HEK293T (cell line): Measurements from ENCODE around the gene GATAD2A.
A peak's percentile ranks its signal among the peaks of the same experiment; 100 is the strongest.
"Not testable (repeated sequence)": the region's sequence is repeated elsewhere in the genome, so short reads cannot be mapped to it uniquely, and the experiment has no call there.

ENCODE experiments used
- CTCF ChIA-PET: fragments of 350-600 bp; formaldehyde crosslinking; extraction: SDS; loops from one replicate; lab custom pipeline; 2021; ENCODE audit warnings: antibody characterized with exemption, inconsistent platforms; lab: Yijun Ruan, JAX
- POLR2A ChIA-PET: fragments of 350-600 bp; formaldehyde crosslinking; extraction: SDS; loops from one replicate; lab custom pipeline; 2020; ENCODE audit warnings: antibody characterized with exemption, inconsistent platforms; lab: Yijun Ruan, JAX
- DNase-seq: peaks from one replicate; pipeline ENCODE4 v3.0.0; 2012; ENCODE audit warnings: mixed read lengths; ENCODE audit errors: extremely low spot score
- ARNT ChIP-seq: fragments of 450-650 bp; IDR thresholded peaks from 2 replicates; pipeline ENCODE4 v1.6.1; 2017; ENCODE audit warnings: mild to moderate bottlenecking
- BHLHE40 ChIP-seq: fragments of 450-650 bp; IDR thresholded peaks from 2 replicates; pipeline ENCODE4 v1.6.1; 2016; ENCODE audit warnings: mild to moderate bottlenecking, moderate library complexity, borderline replicate concordance
- CTBP1 ChIP-seq: fragments of 450-650 bp; IDR thresholded peaks from 2 replicates; pipeline ENCODE4 v1.6.1; 2016; ENCODE audit warnings: borderline replicate concordance
- ELF4 ChIP-seq: fragments of 450-650 bp; IDR thresholded peaks from 2 replicates; pipeline ENCODE4 v1.6.1; 2017; ENCODE audit warnings: antibody characterized with exemption
- FOXA1 ChIP-seq: fragments of 450-650 bp; IDR thresholded peaks from 2 replicates; pipeline ENCODE4 v1.6.1; 2016; ENCODE audit warnings: mild to moderate bottlenecking
- FOXK2 ChIP-seq: fragments of 450-650 bp; IDR thresholded peaks from 2 replicates; pipeline ENCODE4 v1.6.1; 2016; ENCODE audit warnings: mild to moderate bottlenecking
- FOXM1 ChIP-seq: fragments of 450-650 bp; IDR thresholded peaks from 2 replicates; pipeline ENCODE4 v1.6.1; 2017; ENCODE audit warnings: mild to moderate bottlenecking, borderline replicate concordance
- HDGF ChIP-seq: fragments of 450-650 bp; IDR thresholded peaks from 2 replicates; pipeline ENCODE4 v1.6.1; 2017; ENCODE audit warnings: antibody characterized with exemption, borderline replicate concordance
- L3MBTL2 ChIP-seq: fragments of 450-650 bp; conservative IDR thresholded peaks from 2 replicates; pipeline ENCODE4 v1.6.1; 2016; ENCODE audit warnings: mild to moderate bottlenecking
- LEF1 ChIP-seq: fragments of 450-650 bp; IDR thresholded peaks from 2 replicates; pipeline ENCODE4 v1.6.1; 2017; ENCODE audit warnings: mild to moderate bottlenecking, borderline replicate concordance
- NFRKB ChIP-seq: fragments of 450-650 bp; IDR thresholded peaks from 2 replicates; pipeline ENCODE4 v1.6.1; 2016; ENCODE audit warnings: mild to moderate bottlenecking, moderate library complexity
- PKNOX1 ChIP-seq: fragments of 450-650 bp; IDR thresholded peaks from 2 replicates; pipeline ENCODE4 v1.6.1; 2016
- SP1 ChIP-seq: fragments of 450-650 bp; IDR thresholded peaks from 2 replicates; pipeline ENCODE4 v1.6.1; 2017
- SUZ12 ChIP-seq: fragments of 450-650 bp; IDR thresholded peaks from 2 replicates; pipeline ENCODE4 v1.6.1; 2016; ENCODE audit warnings: mild to moderate bottlenecking
- TARDBP ChIP-seq: fragments of 450-650 bp; IDR thresholded peaks from 2 replicates; pipeline ENCODE4 v1.6.1; 2016
- ZNF384 ChIP-seq: fragments of 450-650 bp; IDR thresholded peaks from 2 replicates; pipeline ENCODE4 v1.6.1; 2016

GATAD2A gene

GRCh38 chr19:19366434-19367396 is 38.8 kb upstream of the GATAD2A start:
- ChIA-PET CTCF (interaction anchor here (0.7 to 1.9 kb wide), 5 partner anchors 8 to 153 kb away, joined by 3 to 9 read pairs (median 5); no protein-coding TSS in a partner anchor), POLR2A (interaction anchor here (0.6 to 4.4 kb wide), 3 partner anchors 16 to 39 kb away, joined by 3 to 21 read pairs (median 3); partner anchors contain the start of gene GATAD2A)
- DNase-seq = peak; percentile 80
- TF ChIP-seq CTBP1 (peak; percentile 21; the same call in 1 of the 2 replicates), PKNOX1 (no peak), FOXA1 (no peak), ELF4 (peak; percentile 55; the same call in 1 of the 2 replicates), BHLHE40 (no peak), HDGF (no peak), FOXK2 (no peak), LEF1 (no peak), ZNF384 (no peak)

- no peak for DNase-seq
- no peak for TF ChIP-seq SUZ12
- TF ChIP-seq NFRKB = no peak
- TF ChIP-seq HDGF = no peak
- no peak for TF ChIP-seq PKNOX1
- no peak for TF ChIP-seq FOXA1
- no peak for TF ChIP-seq SP1
- TF ChIP-seq BHLHE40 = no peak
- no peak for TF ChIP-seq LEF1
- no peak for TF ChIP-seq ZNF384
- no peak for TF ChIP-seq FOXK2
- TF ChIP-seq ARNT = no peak
- TF ChIP-seq L3MBTL2 = no peak
- no peak for TF ChIP-seq ELF4
- POLR2A ChIA-PET = no interaction called here
- CTCF ChIA-PET = interaction anchor here (0.6 kb wide), 1 partner anchor 13 kb away, joined by 3 read pairs; no protein-coding TSS in a partner anchor
These were observed 37.4 kb upstream of the GATAD2A start for GRCh38 chr19:19368087-19368486.

GRCh38 chr19:19371059-19371458 is 34.4 kb upstream of the GATAD2A start:
- TF ChIP-seq FOXK2 (no peak), LEF1 (no peak), SUZ12 (no peak), ZNF384 (no peak), HDGF (no peak), SP1 (no peak), FOXA1 (no peak), L3MBTL2 (no peak), TARDBP (no peak), ELF4 (no peak)
- ChIA-PET POLR2A (no interaction called here), CTCF (no interaction called here)
- DNase-seq = no peak

- no peak for TF ChIP-seq ARNT
- TF ChIP-seq LEF1 = no peak
- TF ChIP-seq NFRKB = no peak
- no peak for TF ChIP-seq FOXM1
- no peak for TF ChIP-seq BHLHE40
- TF ChIP-seq SUZ12 = no peak
- TF ChIP-seq SP1 = no peak
- TF ChIP-seq TARDBP = no peak
- no peak for TF ChIP-seq FOXK2
- no peak for TF ChIP-seq ELF4
- TF ChIP-seq PKNOX1 = no peak
- no peak for TF ChIP-seq FOXA1
- TF ChIP-seq CTBP1 = no peak
- TF ChIP-seq HDGF = no peak
- no peak for TF ChIP-seq ZNF384
- ChIA-PET POLR2A (interaction anchor here (1.0 to 4.2 kb wide), 3 partner anchors 8 to 32 kb away, joined by 4 to 16 read pairs (median 5); partner anchors contain the start of gene GATAD2A), CTCF (interaction anchor here (1.2 kb wide), 1 partner anchor 180 kb away, joined by 3 read pairs; no protein-coding TSS in a partner anchor)
- DNase-seq = no peak
These were observed 32.6 kb upstream of the GATAD2A start for GRCh38 chr19:19372656-19373416.

GRCh38 chr19:19379527-19379926 is 25.9 kb upstream of the GATAD2A start:
- ChIA-PET POLR2A (no interaction called here), CTCF (interaction anchor here (0.6 kb wide), 2 partner anchors 14 to 23 kb away, joined by 3 to 4 read pairs; no protein-coding TSS in a partner anchor)
- TF ChIP-seq ARNT = no peak
- no peak for TF ChIP-seq FOXA1
- TF ChIP-seq ELF4 = no peak
- no peak for TF ChIP-seq ZNF384
- no peak for TF ChIP-seq NFRKB
- TF ChIP-seq TARDBP = no peak
- no peak for TF ChIP-seq HDGF
- no peak for TF ChIP-seq PKNOX1
- TF ChIP-seq SUZ12 = no peak
- TF ChIP-seq BHLHE40 = no peak
- no peak for TF ChIP-seq CTBP1
- TF ChIP-seq FOXM1 = no peak
- no peak for TF ChIP-seq L3MBTL2
- no peak for TF ChIP-seq FOXK2
- TF ChIP-seq LEF1 = no peak
- TF ChIP-seq SP1 = no peak
- no peak for DNase-seq

- CTCF ChIA-PET = interaction anchor here (0.6 kb wide), 1 partner anchor 12 kb away, joined by 3 read pairs; no protein-coding TSS in a partner anchor
- not testable (repeated sequence) for DNase-seq
- POLR2A ChIA-PET = interaction anchor here (2.0 kb wide), 1 partner anchor 25 kb away, joined by 5 read pairs; the partner anchor contains the start of gene GATAD2A
These were observed 25.2 kb upstream of the GATAD2A start for GRCh38 chr19:19380316-19380715.
